Measurements from ENCODE around the gene C1QTNF1.

Gene C1QTNF1

GRCh38 chr17:79050551-79050950, 26.6 kb downstream of the C1QTNF1 start:
- in situ Hi-C loops (cut with HindIII; ENCODE audit: low pct_unique_long_range_greater_than_20kb, low sequenced_read_pairs), result no loop called here
- no peak for TF ChIP-seq JUND (IDR thresholded peaks at IDR 0.05; ENCODE audit: low read depth)
- DNase-seq (ENCODE audit: low read depth in 1 of 2, low spot score in 1 of 2), result no peak

DNA sequence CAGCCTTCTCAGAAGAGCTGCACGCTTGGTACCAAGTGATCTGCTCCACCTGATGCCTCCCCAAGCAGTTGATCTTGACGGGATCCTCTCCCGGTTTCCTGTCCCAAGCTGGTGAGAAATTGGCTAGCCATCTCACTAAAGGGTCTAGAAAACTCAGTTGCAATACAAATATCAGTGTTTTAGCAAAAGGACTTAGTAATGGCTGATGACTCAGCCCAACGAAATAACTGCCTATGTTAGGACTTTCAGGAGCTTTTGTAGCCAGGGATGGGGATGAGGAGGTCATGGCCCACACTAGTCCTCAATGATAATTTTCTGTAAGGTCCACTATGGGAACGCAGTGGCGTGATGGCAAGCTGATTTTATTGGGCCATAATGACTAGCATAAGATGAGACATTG, 27.3 kb downstream of the C1QTNF1 start:
- TF ChIP-seq JUND (IDR thresholded peaks at IDR 0.05; ENCODE audit: low read depth), result no peak
- in situ Hi-C loops (cut with HindIII; ENCODE audit: low pct_unique_long_range_greater_than_20kb, low sequenced_read_pairs), result no loop called here
- DNase-seq (ENCODE audit: low read depth in 1 of 2, low spot score in 1 of 2), result no peak

- in situ Hi-C loops (cut with HindIII; ENCODE audit: low pct_unique_long_range_greater_than_20kb, low sequenced_read_pairs), result no loop called here
- TF ChIP-seq JUND (IDR thresholded peaks at IDR 0.05; ENCODE audit: low read depth), result no peak
- no peak for DNase-seq (ENCODE audit: low read depth in 1 of 2, low spot score in 1 of 2)
Observed at GRCh38 chr17:79052131-79052530, 28.2 kb downstream of the C1QTNF1 start.

DNA sequence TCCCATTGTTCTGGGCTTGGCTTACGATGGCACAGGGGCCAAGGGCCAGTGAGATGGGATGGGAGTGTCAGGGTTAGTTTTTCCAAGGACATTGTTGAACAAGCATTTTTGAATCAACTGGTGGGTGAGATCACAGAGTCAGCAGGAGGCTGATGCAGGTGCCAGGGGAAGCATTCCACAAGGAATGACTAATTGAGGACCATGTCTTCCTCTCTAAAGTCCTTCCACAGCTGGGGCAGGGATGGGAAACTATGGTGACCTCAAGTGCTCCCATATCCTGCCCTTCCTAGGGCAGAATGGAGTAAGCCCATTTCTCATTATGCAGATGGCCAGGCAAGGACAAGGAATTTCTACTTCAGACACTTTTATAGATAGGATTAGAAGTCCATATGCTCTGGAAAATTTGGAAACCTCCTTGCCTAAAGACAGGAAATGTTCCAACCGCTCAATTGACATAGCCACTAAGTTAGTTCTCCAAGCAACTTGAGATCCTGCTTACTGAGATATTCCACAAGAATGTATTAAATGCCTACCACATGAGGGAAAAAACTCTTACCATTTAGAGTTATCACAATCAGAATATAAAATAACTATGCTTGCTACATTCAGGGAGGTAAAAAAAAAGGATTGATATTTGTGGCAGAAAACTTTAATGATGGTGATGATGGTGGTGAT, 29.4 kb downstream of the C1QTNF1 start:
- in situ Hi-C loops (cut with HindIII; ENCODE audit: low pct_unique_long_range_greater_than_20kb, low sequenced_read_pairs), result no loop called here
- TF ChIP-seq JUND (IDR thresholded peaks at IDR 0.05; ENCODE audit: low read depth), result no peak
- no peak for DNase-seq (ENCODE audit: low read depth in 1 of 2, low spot score in 1 of 2)

- DNase-seq (ENCODE audit: low read depth in 1 of 2, low spot score in 1 of 2), result no peak
- no peak for TF ChIP-seq JUND (IDR thresholded peaks at IDR 0.05; ENCODE audit: low read depth)
- in situ Hi-C loops (cut with HindIII; ENCODE audit: low pct_unique_long_range_greater_than_20kb, low sequenced_read_pairs), result no loop called here
Observed at GRCh38 chr17:79054200-79054960, 30.4 kb downstream of the C1QTNF1 start.

DNA sequence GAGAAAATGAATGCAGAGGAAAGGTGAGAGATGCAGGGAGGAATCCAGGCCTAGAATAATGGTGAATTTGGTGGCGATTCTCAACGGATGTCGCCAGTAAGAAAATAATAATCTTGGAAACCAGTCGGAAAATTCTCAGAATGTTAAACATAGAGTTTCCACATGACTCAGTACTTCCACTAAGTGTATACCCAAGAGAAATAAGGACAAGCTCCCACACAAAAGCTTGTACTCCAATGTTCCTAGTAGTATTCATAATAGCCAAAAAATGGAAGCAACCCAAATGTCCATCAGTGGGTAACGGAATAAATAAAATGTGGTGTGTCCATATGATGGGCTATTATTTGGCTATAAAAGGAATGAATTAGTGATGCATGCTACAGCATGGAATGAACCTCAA, 31.2 kb downstream of the C1QTNF1 start:
- DNase-seq (ENCODE audit: low read depth in 1 of 2, low spot score in 1 of 2), result no peak
- TF ChIP-seq JUND (IDR thresholded peaks at IDR 0.05; ENCODE audit: low read depth), result no peak

DNA sequence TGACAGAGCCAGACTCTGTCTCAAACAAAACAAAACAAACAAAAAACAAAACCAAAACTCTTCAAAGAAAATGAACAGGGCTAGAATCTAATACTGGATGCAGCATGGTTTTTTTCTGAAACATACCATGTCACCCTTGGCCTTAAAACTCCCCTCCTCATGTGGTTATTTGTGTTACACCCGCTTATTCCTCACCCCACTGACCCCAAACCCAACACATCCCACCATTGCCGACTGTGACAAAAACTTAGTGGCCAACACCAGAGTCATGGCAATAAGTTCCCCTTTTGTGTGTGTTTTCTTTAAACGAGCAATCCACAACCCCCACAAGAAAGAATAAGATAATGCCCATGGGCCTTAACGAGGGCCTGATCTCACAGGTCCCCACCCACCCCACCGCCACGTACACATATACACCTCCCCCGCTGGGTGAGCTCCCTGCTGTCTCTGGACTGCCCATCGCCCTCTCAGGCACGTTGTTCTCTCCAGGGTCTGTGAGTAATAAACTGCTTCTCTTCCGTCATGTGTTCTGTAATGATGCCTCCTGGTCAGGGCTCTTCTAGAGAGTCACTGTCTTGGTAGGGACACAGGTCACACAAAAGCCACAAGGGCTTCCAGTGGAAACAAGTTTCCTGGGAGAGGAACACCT, 33.9 kb downstream of the C1QTNF1 start:
- no peak for TF ChIP-seq JUND (IDR thresholded peaks at IDR 0.05; ENCODE audit: low read depth)
- in situ Hi-C loops (cut with HindIII; ENCODE audit: low pct_unique_long_range_greater_than_20kb, low sequenced_read_pairs), result no loop called here
- no peak for DNase-seq (ENCODE audit: low read depth in 1 of 2, low spot score in 1 of 2)

More for the DNA sequence above, 31.2 kb downstream of the C1QTNF1 start:
- in situ Hi-C loops (cut with HindIII; ENCODE audit: low pct_unique_long_range_greater_than_20kb, low sequenced_read_pairs), result no loop called here

DNA sequence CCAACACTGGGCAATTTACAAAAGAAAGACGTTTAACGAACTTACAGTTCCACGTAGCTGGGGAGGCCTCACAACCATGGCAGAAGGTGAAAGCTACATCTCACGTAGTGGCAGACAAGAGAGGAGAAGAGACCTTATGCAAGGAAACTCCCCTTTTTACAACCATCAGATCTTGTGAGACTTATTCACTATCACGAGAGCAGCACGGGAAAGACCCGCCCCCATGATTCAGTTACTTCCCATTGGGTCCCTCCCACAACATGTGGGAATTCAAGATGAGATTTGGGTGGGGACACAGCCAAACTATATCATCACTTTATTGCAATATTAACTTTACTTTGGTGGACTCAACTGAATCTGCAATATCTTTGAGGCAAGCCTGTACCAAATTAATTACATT, 38.7 kb downstream of the C1QTNF1 start:
- no peak for TF ChIP-seq JUND (IDR thresholded peaks at IDR 0.05; ENCODE audit: low read depth)
- in situ Hi-C loops (cut with HindIII; ENCODE audit: low pct_unique_long_range_greater_than_20kb, low sequenced_read_pairs), result no loop called here
- no peak for DNase-seq (ENCODE audit: low read depth in 1 of 2, low spot score in 1 of 2)

GRCh38 chr17:79064026-79064425, 40.1 kb downstream of the C1QTNF1 start:
- no peak for DNase-seq (ENCODE audit: low read depth in 1 of 2, low spot score in 1 of 2)
- in situ Hi-C loops (cut with HindIII; ENCODE audit: low pct_unique_long_range_greater_than_20kb, low sequenced_read_pairs), result no loop called here
- no peak for TF ChIP-seq JUND (IDR thresholded peaks at IDR 0.05; ENCODE audit: low read depth)

GRCh38 chr17:79065105-79065670, 41.2 kb downstream of the C1QTNF1 start:
- in situ Hi-C loops (cut with HindIII; ENCODE audit: low pct_unique_long_range_greater_than_20kb, low sequenced_read_pairs), result no loop called here
- DNase-seq (ENCODE audit: low read depth in 1 of 2, low spot score in 1 of 2), result peak in 1 of 2 experiments; percentile 75
- no peak for TF ChIP-seq JUND (IDR thresholded peaks at IDR 0.05; ENCODE audit: low read depth)

DNA sequence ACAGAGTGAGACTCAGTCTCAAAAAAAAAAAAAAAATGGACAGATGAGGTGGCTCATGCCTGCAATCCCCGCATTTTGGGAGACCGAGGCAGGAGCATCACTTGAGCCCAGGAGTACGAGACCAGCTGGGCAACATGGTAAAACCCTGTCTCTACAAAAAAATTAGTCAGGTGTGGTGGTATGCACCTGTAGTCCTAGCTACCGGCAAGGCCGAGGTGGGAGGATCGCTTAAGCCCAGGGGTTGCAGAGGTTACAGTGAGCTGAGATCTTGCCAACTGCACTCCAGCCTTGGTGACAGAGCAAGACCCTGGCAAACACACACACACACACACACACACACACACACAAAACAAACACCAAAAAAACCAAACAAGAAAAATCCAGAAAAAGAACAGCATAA, 43.0 kb downstream of the C1QTNF1 start:
- DNase-seq (ENCODE audit: low read depth in 1 of 2, low spot score in 1 of 2), result no peak
- in situ Hi-C loops (cut with HindIII; ENCODE audit: low pct_unique_long_range_greater_than_20kb, low sequenced_read_pairs), result no loop called here
- TF ChIP-seq JUND (IDR thresholded peaks at IDR 0.05; ENCODE audit: low read depth), result no peak

DNA sequence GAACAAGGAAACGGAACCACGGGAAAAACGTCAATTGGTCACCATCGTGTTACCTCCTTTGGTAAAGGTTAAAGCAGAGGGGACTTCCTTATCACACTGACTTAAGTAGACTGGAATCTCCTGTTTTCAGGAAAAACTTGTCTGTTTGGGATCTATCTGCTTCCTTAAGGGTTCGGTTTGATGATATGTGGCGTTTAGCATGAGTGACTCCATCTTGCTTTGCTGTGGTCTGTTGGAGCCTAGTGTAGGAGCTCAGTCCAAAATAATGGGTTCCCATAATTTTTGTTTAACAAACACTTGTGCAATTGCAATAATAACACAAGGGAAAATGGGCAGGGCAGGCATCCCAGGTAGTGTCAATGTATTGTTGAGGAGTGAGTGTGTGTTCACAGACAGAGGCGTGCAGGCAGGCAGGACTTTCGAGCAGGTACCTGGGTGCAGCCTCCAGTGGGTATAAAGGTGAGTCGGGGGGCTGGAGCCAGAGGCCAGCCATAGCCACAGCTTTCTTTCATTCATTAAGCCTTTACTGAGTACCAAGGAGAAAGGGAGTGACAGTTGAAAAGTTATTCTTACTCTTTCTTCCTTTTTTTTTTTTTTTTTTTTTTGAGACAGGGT, 46.4 kb downstream of the C1QTNF1 start:
- in situ Hi-C loops (cut with HindIII; ENCODE audit: low pct_unique_long_range_greater_than_20kb, low sequenced_read_pairs), result no loop called here
- TF ChIP-seq JUND (IDR thresholded peaks at IDR 0.05; ENCODE audit: low read depth), result no peak
- DNase-seq (ENCODE audit: low read depth in 1 of 2, low spot score in 1 of 2), result no peak
